SK-N-SH (cell line): ENCODE measurements around the gene RAB8A. TPM values are rescaled to one million over a fixed set of nuclear protein-coding genes. Genes with fewer than 3 reads are reported as not detected.
A peak's percentile ranks its signal among the peaks of the same experiment; 100 is the strongest.

Experiments
- CTCF ChIP-seq: fragments of 200-600 bp; sonication (generic); IDR thresholded peaks from 2 replicates; pipeline ENCODE4 v1.6.1; 2017; ENCODE audit warnings: antibody characterized with exemption, mild to moderate bottlenecking, moderate library complexity
- ELF1 ChIP-seq: IDR thresholded peaks from 2 replicates; pipeline ENCODE4 v1.4.0; 2012
- EP300 ChIP-seq, 2 experiments: IDR thresholded peaks; 2 replicates each; pipeline versions ENCODE4 v1.4.0 to v1.6.1; 2012; ENCODE audit warnings: borderline replicate concordance in 1 of 2, low read depth in 1 of 2, low read length in 1 of 2
- EZH2phosphoT487 ChIP-seq: fragments of 200-600 bp; sonication (generic); IDR thresholded peaks from 2 replicates; pipeline ENCODE4 v1.6.1; 2017; ENCODE audit warnings: low read depth, mixed run types, mild to moderate bottlenecking, antibody characterized with exemption, moderate library complexity, borderline replicate concordance
- FOSL2 ChIP-seq: IDR thresholded peaks from 2 replicates; pipeline ENCODE4 v1.4.0; 2012; ENCODE audit warnings: low read depth, mild to moderate bottlenecking, moderate library complexity, borderline replicate concordance
- GATA2 ChIP-seq: sonication (generic); formaldehyde crosslinking; IDR thresholded peaks from 2 replicates; pipeline ENCODE4 v1.5.0; 2020; ENCODE audit warnings: mild to moderate bottlenecking, missing genetic modification reagents
- JUND ChIP-seq: IDR thresholded peaks from 2 replicates; pipeline ENCODE4 v1.4.0; 2012
- MAX ChIP-seq: IDR thresholded peaks from 2 replicates; pipeline ENCODE4 v1.4.0; 2012; ENCODE audit warnings: low read depth
- POLR2AphosphoS5 ChIP-seq: IDR thresholded peaks from 2 replicates; pipeline ENCODE4 v1.6.1; 2012; ENCODE audit warnings: low read depth, low read length
- RCOR1 ChIP-seq: fragments of 150-350 bp; IDR thresholded peaks from 2 replicates; pipeline ENCODE4 v1.6.1; 2017; ENCODE audit warnings: antibody characterized with exemption, low read length
- RXRA ChIP-seq: IDR thresholded peaks from 2 replicates; pipeline ENCODE4 v1.4.0; 2012; ENCODE audit warnings: low read depth, mild to moderate bottlenecking, borderline replicate concordance
- SMC3 ChIP-seq: IDR thresholded peaks from 2 replicates; pipeline ENCODE4 v1.6.1; 2012; ENCODE audit warnings: low read depth, low read length, improper control_type of control experiment
- TEAD4 ChIP-seq: IDR thresholded peaks from 2 replicates; pipeline ENCODE4 v1.4.0; 2012; ENCODE audit warnings: mild to moderate bottlenecking, borderline replicate concordance; ENCODE audit not compliant: insufficient read depth
- USF1 ChIP-seq: IDR thresholded peaks from 2 replicates; pipeline ENCODE4 v1.4.0; 2012; ENCODE audit warnings: low read depth, borderline replicate concordance
- USF2 ChIP-seq: fragments of 150-350 bp; IDR thresholded peaks from 2 replicates; pipeline ENCODE4 v1.6.1; 2017; ENCODE audit warnings: antibody characterized with exemption, low read length, low read depth, borderline replicate concordance
- YY1 ChIP-seq: IDR thresholded peaks from 2 replicates; pipeline ENCODE4 v1.4.0; 2012; ENCODE audit warnings: low read depth, mild to moderate bottlenecking
- ZBTB33 ChIP-seq: IDR thresholded peaks from 2 replicates; pipeline ENCODE4 v1.4.0; 2012; ENCODE audit warnings: low read depth, borderline replicate concordance
- polyA plus RNA-seq, 3 experiments: library from polyadenylated mRNA; depleted of rRNA; stranded (reverse); fragments of >200 nt; gene quantifications; 2 replicates each; pipeline ENCODE4 v1.2.3, GENCODE V29; 2012

RAB8A gene
- polyA plus RNA-seq, 1 of the 3 experiments (the other 2 are of a cell fraction), result 55.2 TPM

GRCh38 chr19:16161840-16162239, 50.2 kb downstream of the RAB8A start (continued):
- TF ChIP-seq CTCF, result no peak
- TF ChIP-seq ZBTB33, result no peak
- no peak for TF ChIP-seq ELF1
- TF ChIP-seq FOSL2, result peak; percentile 70; the same call in 1 of the 2 replicates
- TF ChIP-seq EP300 (IDR thresholded peaks at IDR 0.05; ENCODE audit: borderline replicate concordance in 1 of 2, low read depth in 1 of 2, low read length in 1 of 2), result no peak
- no peak for TF ChIP-seq GATA2
- no peak for TF ChIP-seq RCOR1
- 0 out of 2 replicates have a peak, but pooled peaks have one; percentile 28 for TF ChIP-seq YY1
- TF ChIP-seq TEAD4, result no peak
- TF ChIP-seq MAX, result no peak
- no peak for TF ChIP-seq POLR2AphosphoS5
- no peak for TF ChIP-seq RXRA
- no peak for TF ChIP-seq EZH2phosphoT487
- peak; percentile 65 for TF ChIP-seq JUND
- no peak for TF ChIP-seq USF2
- no peak for TF ChIP-seq SMC3
- no peak for TF ChIP-seq USF1
